Mesothelial cell of epicardium (in vitro differentiated cells): Measurements from ENCODE around the gene PDE10A. TPM values are rescaled to one million over a fixed set of nuclear protein-coding genes. Genes with fewer than 3 reads are reported as not detected.

Experiments used
- DNase-seq, 2 experiments: peaks; one replicate each; pipeline ENCODE4 v3.0.0; 2021; ENCODE audit warnings: low spot score in 2 of 2; ENCODE audit not compliant: unreplicated experiment in 2 of 2
- H3K27ac Mint-ChIP-seq: 2 replicates; pipeline ENCODE4 v1.8.0; 2021; ENCODE audit warnings: mixed read lengths
- H3K27me3 Mint-ChIP-seq: 2 replicates; pipeline ENCODE4 v1.8.0; 2021; ENCODE audit warnings: low read depth, mixed read lengths
- H3K36me3 Mint-ChIP-seq: 2 replicates; pipeline ENCODE4 v1.8.0; 2021; ENCODE audit warnings: mixed read lengths
- H3K4me1 Mint-ChIP-seq: 2 replicates; pipeline ENCODE4 v1.8.0; 2021; ENCODE audit warnings: mixed read lengths
- H3K4me3 Mint-ChIP-seq: 2 replicates; pipeline ENCODE4 v1.8.0; 2021; ENCODE audit warnings: mild to moderate bottlenecking, moderate library complexity, mixed read lengths
- H3K9me3 Mint-ChIP-seq: 2 replicates; pipeline ENCODE4 v1.8.0; 2021; ENCODE audit warnings: mixed read lengths
- CTCF ChIP-seq: fragments of 200-600 bp; sonication (generic); IDR thresholded peaks from one replicate; pipeline ENCODE4 v1.5.0; 2021; ENCODE audit warnings: antibody characterized with exemption; ENCODE audit not compliant: unreplicated experiment
- total RNA-seq: library from RNA; stranded (reverse); gene quantifications from 3 replicates; pipeline ENCODE4 v1.2.1, GENCODE V29; 2021

Gene PDE10A
- total RNA-seq, 1 donor from 2014 or later = 12.8 TPM

GRCh38 chr6:165389534-165389933 lies 273.5 kb downstream of the PDE10A start:
- Mint-ChIP-seq H3K9me3 (peaks cover 10% of the 10 kb centered on the region), H3K4me3 (no peak overlapping the region), H3K36me3 (peaks cover 15% of the 10 kb centered on the region), H3K27ac (no peak overlapping the region), H3K27me3 (no peaks in the 10 kb centered on the region), H3K4me1 (no peaks in the 10 kb centered on the region)
- no peak for DNase-seq
- TF ChIP-seq CTCF = no peak

- H3K9me3 Mint-ChIP-seq = no peaks in the 10 kb centered on the region
- peaks cover 5% of the 10 kb centered on the region for H3K36me3 Mint-ChIP-seq
- no peak for TF ChIP-seq CTCF
- H3K4me3 Mint-ChIP-seq = no peak overlapping the region
- no peaks in the 10 kb centered on the region for H3K4me1 Mint-ChIP-seq
- no peaks in the 10 kb centered on the region for H3K27me3 Mint-ChIP-seq
- no peak for DNase-seq
- no peak overlapping the region for H3K27ac Mint-ChIP-seq
These were observed 279.7 kb downstream of the PDE10A start for GRCh38 chr6:165383323-165383722.

DNA sequence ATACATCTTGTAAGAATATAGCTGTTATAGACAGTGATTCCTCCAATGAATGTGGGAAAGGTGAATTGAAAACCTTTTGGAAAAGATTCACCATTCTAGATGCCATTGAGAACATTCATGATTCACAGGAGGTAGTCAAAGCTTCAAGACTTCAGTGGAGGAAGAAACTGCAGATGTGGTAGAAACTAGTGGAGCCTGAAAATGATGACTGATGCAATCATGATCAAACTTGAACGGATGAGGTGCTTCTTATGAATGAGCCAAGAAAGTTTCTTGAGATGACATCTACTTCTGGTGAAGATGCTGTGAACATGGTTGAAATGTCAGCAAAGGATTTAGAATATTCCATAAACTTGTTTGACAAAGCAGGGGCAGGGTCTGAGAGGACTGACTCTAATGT lies 286.9 kb downstream of the PDE10A start:
- no peak for TF ChIP-seq CTCF
- peaks cover 4% of the 10 kb centered on the region for H3K36me3 Mint-ChIP-seq
- no peak overlapping the region for H3K4me3 Mint-ChIP-seq
- H3K27me3 Mint-ChIP-seq = no peaks in the 10 kb centered on the region
- H3K4me1 Mint-ChIP-seq = no peaks in the 10 kb centered on the region
- DNase-seq = no peak
- peaks cover 2% of the 10 kb centered on the region for H3K9me3 Mint-ChIP-seq
- no peak overlapping the region for H3K27ac Mint-ChIP-seq

- TF ChIP-seq CTCF = no peak
- DNase-seq = no peak
- Mint-ChIP-seq H3K4me1 (no peaks in the 10 kb centered on the region), H3K4me3 (no peak overlapping the region), H3K27ac (no peak overlapping the region), H3K36me3 (peaks cover 22% of the 10 kb centered on the region), H3K9me3 (peaks cover 29% of the 10 kb centered on the region), H3K27me3 (no peaks in the 10 kb centered on the region)
These were observed 297.7 kb downstream of the PDE10A start for GRCh38 chr6:165365371-165365770.

DNA sequence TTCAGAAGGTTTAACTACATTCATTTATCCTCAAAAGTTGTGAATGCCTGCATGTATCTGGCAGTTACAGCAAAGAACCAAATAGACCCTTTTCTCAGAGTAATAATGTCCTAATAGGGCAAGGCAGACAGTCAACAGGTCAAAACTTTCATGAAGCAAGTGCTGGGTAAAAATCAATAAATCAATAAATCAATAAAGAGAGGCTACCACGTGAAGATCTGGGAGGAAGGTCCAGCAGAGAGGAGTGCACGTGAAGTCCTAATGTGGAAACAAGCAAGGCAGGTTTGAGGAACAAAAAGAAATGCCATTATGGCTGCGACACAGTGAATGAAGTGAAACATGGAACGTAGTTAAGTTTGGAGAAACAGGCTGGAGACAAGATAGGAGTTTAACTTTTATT lies 317.3 kb downstream of the PDE10A start:
- TF ChIP-seq CTCF = no peak
- Mint-ChIP-seq H3K4me3 (no peak overlapping the region), H3K4me1 (no peaks in the 10 kb centered on the region), H3K27me3 (no peaks in the 10 kb centered on the region), H3K27ac (no peak overlapping the region), H3K36me3 (peaks cover 16% of the 10 kb centered on the region), H3K9me3 (peaks cover 17% of the 10 kb centered on the region)
- DNase-seq = no peak

DNA sequence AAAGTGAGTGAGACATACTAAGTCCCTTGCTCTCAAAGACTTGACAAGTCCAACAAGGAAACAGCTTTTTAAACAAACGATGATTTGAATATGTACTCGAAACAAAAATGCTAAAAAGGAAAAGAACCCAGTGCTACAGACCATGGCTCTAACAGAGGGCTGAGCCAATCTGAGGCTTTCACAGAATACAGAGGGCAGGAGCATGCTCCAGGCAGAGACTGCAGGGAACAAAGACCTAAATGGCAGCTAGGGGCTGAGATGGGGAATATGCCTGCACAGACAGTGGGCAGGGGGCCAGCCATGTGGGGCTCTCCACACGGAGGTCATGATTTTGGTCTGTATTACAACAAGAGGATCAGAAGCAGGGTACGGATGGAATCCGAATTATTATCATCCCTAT lies 322.5 kb downstream of the PDE10A start:
- DNase-seq = no peak
- Mint-ChIP-seq H3K27me3 (no peaks in the 10 kb centered on the region), H3K27ac (no peak overlapping the region), H3K4me1 (no peaks in the 10 kb centered on the region), H3K4me3 (no peak overlapping the region), H3K36me3 (peaks cover 2% of the 10 kb centered on the region), H3K9me3 (no peaks in the 10 kb centered on the region)
- no peak for TF ChIP-seq CTCF
